Tibial nerve (tissue), 3 donors: ENCODE results near the gene GADD45A.

Source experiments
- POLR2A ChIP-seq, 2 donors: fragments of 450-650 bp; IDR thresholded peaks; one replicate each; pipeline ENCODE4 v1.6.1; 2017; ENCODE audit warnings: antibody characterized with exemption in 2 of 2, mild to moderate bottlenecking in 2 of 2, moderate library complexity in 2 of 2
- TF ChIP-seq, protein P1 (sequence below), 5 experiments: fragments of 200-600 bp in 3 of 5; fragments of 450-650 bp in 2 of 5; sonication (generic) in 3 of 5; IDR thresholded peaks; one replicate each; pipeline ENCODE4 v1.5.1; 2016 to 2019; ENCODE audit warnings: antibody characterized with exemption in 5 of 5, mild to moderate bottlenecking in 3 of 5, moderate library complexity in 2 of 5

DNA sequence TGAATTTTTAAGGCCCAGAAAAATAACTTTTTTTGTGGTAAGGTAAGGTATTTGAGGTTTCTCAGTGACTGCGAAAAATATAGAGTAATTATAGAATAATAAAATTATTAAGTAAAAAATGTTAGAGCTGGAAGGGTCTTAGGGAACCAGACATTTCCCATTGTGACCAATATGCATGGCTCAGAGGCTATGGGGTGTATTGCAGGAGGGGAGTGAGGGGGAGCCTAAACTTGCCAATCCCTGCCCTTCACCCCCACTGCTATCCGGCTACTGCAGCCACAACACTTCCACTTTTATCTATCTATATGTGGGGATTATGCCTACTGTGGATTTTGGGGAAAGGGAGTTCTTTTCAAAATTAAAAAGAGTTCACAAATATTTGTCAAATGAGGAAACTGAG, 7.6 kb upstream of the GADD45A start:
- TF ChIP-seq POLR2A (IDR thresholded peaks at IDR 0.05) = no peak
- TF ChIP-seq, protein P1, sequence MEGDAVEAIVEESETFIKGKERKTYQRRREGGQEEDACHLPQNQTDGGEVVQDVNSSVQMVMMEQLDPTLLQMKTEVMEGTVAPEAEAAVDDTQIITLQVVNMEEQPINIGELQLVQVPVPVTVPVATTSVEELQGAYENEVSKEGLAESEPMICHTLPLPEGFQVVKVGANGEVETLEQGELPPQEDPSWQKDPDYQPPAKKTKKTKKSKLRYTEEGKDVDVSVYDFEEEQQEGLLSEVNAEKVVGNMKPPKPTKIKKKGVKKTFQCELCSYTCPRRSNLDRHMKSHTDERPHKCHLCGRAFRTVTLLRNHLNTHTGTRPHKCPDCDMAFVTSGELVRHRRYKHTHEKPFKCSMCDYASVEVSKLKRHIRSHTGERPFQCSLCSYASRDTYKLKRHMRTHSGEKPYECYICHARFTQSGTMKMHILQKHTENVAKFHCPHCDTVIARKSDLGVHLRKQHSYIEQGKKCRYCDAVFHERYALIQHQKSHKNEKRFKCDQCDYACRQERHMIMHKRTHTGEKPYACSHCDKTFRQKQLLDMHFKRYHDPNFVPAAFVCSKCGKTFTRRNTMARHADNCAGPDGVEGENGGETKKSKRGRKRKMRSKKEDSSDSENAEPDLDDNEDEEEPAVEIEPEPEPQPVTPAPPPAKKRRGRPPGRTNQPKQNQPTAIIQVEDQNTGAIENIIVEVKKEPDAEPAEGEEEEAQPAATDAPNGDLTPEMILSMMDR (IDR thresholded peaks at IDR 0.05) = no peak
